HL-60 (cell line): ENCODE data around the gene CDKN2B-AS1.

Experiments used
- CTCF ChIP-seq: IDR thresholded peaks from one replicate; pipeline ENCODE4 v1.5.1; 2011; ENCODE audit warnings: low read length, control low read depth, inconsistent platforms; ENCODE audit not compliant: insufficient read depth
- GABPA ChIP-seq: IDR thresholded peaks from 2 replicates; pipeline ENCODE4 v1.6.1; 2012; ENCODE audit warnings: low read depth
- POLR2AphosphoS5 ChIP-seq: IDR thresholded peaks from 2 replicates; pipeline ENCODE4 v1.6.1; 2012; ENCODE audit warnings: low read depth
- REST ChIP-seq: IDR thresholded peaks from 2 replicates; pipeline ENCODE4 v1.6.1; 2012; ENCODE audit warnings: low read depth; ENCODE audit not compliant: insufficient replicate concordance
- SPI1 ChIP-seq: IDR thresholded peaks from 2 replicates; pipeline ENCODE4 v1.6.1; 2012; ENCODE audit warnings: low read depth, mild to moderate bottlenecking, borderline replicate concordance

- TF ChIP-seq REST: no peak
- TF ChIP-seq CTCF: no peak
- no peak for TF ChIP-seq SPI1
- TF ChIP-seq POLR2AphosphoS5: no peak
- no peak for TF ChIP-seq GABPA
These were observed 33.8 kb downstream of the CDKN2B-AS1 start for GRCh38 chr9:22028394-22028793.
